Measurements from ENCODE around the gene AATF. TPM values are rescaled to one million over a fixed set of nuclear protein-coding genes. Genes with fewer than 3 reads are reported as not detected.

The AATF gene
- total and polyA plus RNA-seq, 12 donors: 21.0 to 68.2 (median 41.1) TPM

- Histone ChIP-seq H3K4me3 (no peak overlapping the region), H3K4me1 (replicated peaks in 1 of 2) (no peaks in the 10 kb centered on the region), H3K27ac (no peak overlapping the region), H3K9me3 (replicated peaks in 1 of 3) (no peaks in the 10 kb centered on the region), H3K36me3 (replicated peaks in 1 of 2) (no peaks in the 10 kb centered on the region), H3K27me3 (no peaks in the 10 kb centered on the region)
- no peak for DNase-seq
- intact Hi-C loops (cut with DNase I): no loop called here
- WGBS, 4 donors: 93 to 100% (median 94%) methylated on average over 2 of the region's 2 CpGs
- TF ChIP-seq CTCF (IDR thresholded peaks at IDR 0.05) (no peak), POLR2A (IDR thresholded peaks at IDR 0.05) (no peak)
Observed at GRCh38 chr17:37025847-37026530, 77.2 kb downstream of the AATF start.

- no peak for DNase-seq
- no peak overlapping the region for H3K27ac ChIP-seq
- H3K4me1 ChIP-seq (replicated peaks in 1 of 2): no peaks in the 10 kb centered on the region
- H3K36me3 ChIP-seq (replicated peaks in 1 of 2): no peaks in the 10 kb centered on the region
- no peaks in the 10 kb centered on the region for H3K27me3 ChIP-seq
- H3K9me3 ChIP-seq (replicated peaks in 1 of 3): no peaks in the 10 kb centered on the region
- intact Hi-C loops (cut with DNase I): no loop called here
- TF ChIP-seq POLR2A (IDR thresholded peaks at IDR 0.05) (no peak), CTCF (IDR thresholded peaks at IDR 0.05) (no peak)
- WGBS, 4 donors: 92 to 100% (median 93%) methylated on average over 1 of the region's 1 CpG
- no peak overlapping the region for H3K4me3 ChIP-seq
Observed at GRCh38 chr17:37026531-37026869, 77.7 kb downstream of the AATF start.

- Histone ChIP-seq H3K4me1 (replicated peaks in 1 of 2) (no peaks in the 10 kb centered on the region), H3K4me3 (no peak overlapping the region), H3K27me3 (no peaks in the 10 kb centered on the region), H3K36me3 (replicated peaks in 1 of 2) (no peaks in the 10 kb centered on the region), H3K9me3 (replicated peaks in 1 of 3) (no peaks in the 10 kb centered on the region), H3K27ac (no peak overlapping the region)
- no peak for TF ChIP-seq POLR2A (IDR thresholded peaks at IDR 0.05)
- no peak for TF ChIP-seq CTCF (IDR thresholded peaks at IDR 0.05)
- DNase-seq: no peak
- WGBS, 4 donors: 85 to 97% (median 92%) methylated on average over 4 of the region's 4 CpGs
- intact Hi-C loops (cut with DNase I): no loop called here
Observed at GRCh38 chr17:37028040-37028439, 79.3 kb downstream of the AATF start.

GRCh38 chr17:37031493-37032083 lies 82.8 kb downstream of the AATF start:
- intact Hi-C loops (cut with DNase I): no loop called here
- no peak overlapping the region for H3K4me3 ChIP-seq
- no peak for TF ChIP-seq CTCF (IDR thresholded peaks at IDR 0.05)
- no peak for TF ChIP-seq POLR2A (IDR thresholded peaks at IDR 0.05)
- no peak overlapping the region for H3K27ac ChIP-seq
- DNase-seq: no peak
- no peaks in the 10 kb centered on the region for H3K27me3 ChIP-seq
- H3K36me3 ChIP-seq (replicated peaks in 1 of 2): no peaks in the 10 kb centered on the region
- WGBS, 4 donors: 90 to 99% (median 95%) methylated on average over 4 of the region's 4 CpGs
- H3K9me3 ChIP-seq (replicated peaks in 1 of 3): no peaks in the 10 kb centered on the region
- H3K4me1 ChIP-seq (replicated peaks in 1 of 2): no peaks in the 10 kb centered on the region

Measured in adrenal gland (tissue), 12 donors.